ENCODE measurements around the gene HMSD.

DNA sequence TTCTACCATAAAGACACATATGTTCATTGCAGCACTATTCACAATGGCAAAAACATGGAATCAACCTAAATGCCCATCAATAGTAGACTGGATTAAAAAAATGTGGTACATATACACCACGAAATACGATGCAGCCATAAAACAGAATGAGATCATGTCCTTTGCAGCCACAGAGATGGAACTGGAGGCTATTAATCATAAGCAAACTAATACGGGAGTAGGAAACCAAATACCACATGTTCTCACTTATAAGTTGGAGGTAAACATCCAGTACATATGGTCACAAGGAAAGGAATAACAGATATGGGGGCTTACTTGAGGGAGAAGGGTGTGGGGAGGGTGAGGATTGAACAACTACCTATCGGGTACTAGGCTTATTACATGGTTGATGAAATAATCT lies 7.7 kb downstream of the HMSD start:
- TF ChIP-seq, protein P1, sequence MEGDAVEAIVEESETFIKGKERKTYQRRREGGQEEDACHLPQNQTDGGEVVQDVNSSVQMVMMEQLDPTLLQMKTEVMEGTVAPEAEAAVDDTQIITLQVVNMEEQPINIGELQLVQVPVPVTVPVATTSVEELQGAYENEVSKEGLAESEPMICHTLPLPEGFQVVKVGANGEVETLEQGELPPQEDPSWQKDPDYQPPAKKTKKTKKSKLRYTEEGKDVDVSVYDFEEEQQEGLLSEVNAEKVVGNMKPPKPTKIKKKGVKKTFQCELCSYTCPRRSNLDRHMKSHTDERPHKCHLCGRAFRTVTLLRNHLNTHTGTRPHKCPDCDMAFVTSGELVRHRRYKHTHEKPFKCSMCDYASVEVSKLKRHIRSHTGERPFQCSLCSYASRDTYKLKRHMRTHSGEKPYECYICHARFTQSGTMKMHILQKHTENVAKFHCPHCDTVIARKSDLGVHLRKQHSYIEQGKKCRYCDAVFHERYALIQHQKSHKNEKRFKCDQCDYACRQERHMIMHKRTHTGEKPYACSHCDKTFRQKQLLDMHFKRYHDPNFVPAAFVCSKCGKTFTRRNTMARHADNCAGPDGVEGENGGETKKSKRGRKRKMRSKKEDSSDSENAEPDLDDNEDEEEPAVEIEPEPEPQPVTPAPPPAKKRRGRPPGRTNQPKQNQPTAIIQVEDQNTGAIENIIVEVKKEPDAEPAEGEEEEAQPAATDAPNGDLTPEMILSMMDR (IDR thresholded peaks at IDR 0.05): no peak
- no peak for TF ChIP-seq SMAD4 (CRISPR knock-in tag; IDR thresholded peaks at IDR 0.05)
- TF ChIP-seq ZNF317 (CRISPR knock-in tag; IDR thresholded peaks at IDR 0.05; ENCODE audit: borderline replicate concordance, low read depth): no peak
- no peak for TF ChIP-seq SP1 (CRISPR knock-in tag; conservative IDR thresholded peaks at IDR 0.05)
- TF ChIP-seq, protein P2, sequence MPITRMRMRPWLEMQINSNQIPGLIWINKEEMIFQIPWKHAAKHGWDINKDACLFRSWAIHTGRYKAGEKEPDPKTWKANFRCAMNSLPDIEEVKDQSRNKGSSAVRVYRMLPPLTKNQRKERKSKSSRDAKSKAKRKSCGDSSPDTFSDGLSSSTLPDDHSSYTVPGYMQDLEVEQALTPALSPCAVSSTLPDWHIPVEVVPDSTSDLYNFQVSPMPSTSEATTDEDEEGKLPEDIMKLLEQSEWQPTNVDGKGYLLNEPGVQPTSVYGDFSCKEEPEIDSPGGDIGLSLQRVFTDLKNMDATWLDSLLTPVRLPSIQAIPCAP (CRISPR knock-in tag; IDR thresholded peaks at IDR 0.05): no peak
- TF ChIP-seq NFYB (CRISPR knock-in tag; conservative IDR thresholded peaks at IDR 0.05; ENCODE audit: low read depth): no peak
- TF ChIP-seq NR1H2 (CRISPR knock-in tag; IDR thresholded peaks at IDR 0.05): no peak
